Hematopoietic multipotent progenitor cell treated with erythropoietin and hydrocortisone succinate and interleukin-3 and kit ligand, for 6 days (in vitro differentiated cells): ENCODE data around the gene RBPJ.

Experiments
- DNase-seq: peaks from one replicate; pipeline ENCODE4 v3.0.0-alpha.2; 2015

Gene RBPJ

GRCh38 chr4:26320538-26321372, at the start of gene RBPJ:
TSS of gene RBPJ (plus strand) at chr4:26321014. CDS start at chr4:26321029, 15 bp downstream.
- peak; percentile 90 for DNase-seq

GRCh38 chr4:26271703-26272102, 49.1 kb upstream of the RBPJ start:
- DNase-seq: no peak

GRCh38 chr4:26272654-26273615, 47.9 kb upstream of the RBPJ start:
- DNase-seq: peak; percentile 9

- DNase-seq: peak; percentile 31
Measured at GRCh38 chr4:26273616-26273980, 47.2 kb upstream of the RBPJ start.

GRCh38 chr4:26275281-26275680, 45.5 kb upstream of the RBPJ start:
- no peak for DNase-seq

GRCh38 chr4:26279446-26279845, 41.4 kb upstream of the RBPJ start:
- no peak for DNase-seq

GRCh38 chr4:26281881-26282280, 38.9 kb upstream of the RBPJ start:
- no peak for DNase-seq

- DNase-seq: no peak
Measured at GRCh38 chr4:26284536-26284935, 36.3 kb upstream of the RBPJ start.

GRCh38 chr4:26285272-26285671, 35.5 kb upstream of the RBPJ start:
- no peak for DNase-seq

- DNase-seq: no peak
Measured at GRCh38 chr4:26287756-26288155, 33.1 kb upstream of the RBPJ start.

GRCh38 chr4:26288355-26288909, 32.4 kb upstream of the RBPJ start:
- DNase-seq: peak; percentile 66

- DNase-seq: no peak
Measured at GRCh38 chr4:26289401-26289800, 31.4 kb upstream of the RBPJ start.

- DNase-seq: no peak
Measured at GRCh38 chr4:26290321-26290720, 30.5 kb upstream of the RBPJ start.

- DNase-seq: no peak
Measured at GRCh38 chr4:26294904-26295303, 25.9 kb upstream of the RBPJ start.

GRCh38 chr4:26296021-26296420, 24.8 kb upstream of the RBPJ start:
- no peak for DNase-seq

- DNase-seq: no peak
Measured at GRCh38 chr4:26296514-26296913, 24.3 kb upstream of the RBPJ start.

GRCh38 chr4:26297219-26297618, 23.6 kb upstream of the RBPJ start:
- DNase-seq: no peak

GRCh38 chr4:26298198-26298947, 22.4 kb upstream of the RBPJ start:
- no peak for DNase-seq

- DNase-seq: no peak
Measured at GRCh38 chr4:26299254-26299882, 21.4 kb upstream of the RBPJ start.

- no peak for DNase-seq
Measured at GRCh38 chr4:26300314-26301307, 20.2 kb upstream of the RBPJ start.
